Right lobe of liver (tissue), 6 donors: Measurements from ENCODE around the gene MAP3K3. TPM values are rescaled to one million over a fixed set of nuclear protein-coding genes. Genes with fewer than 3 reads are reported as not detected.

ENCODE experiments used
- ATAC-seq, 4 donors: fragments of 200-7000 bp; cut with Tn5 transposase; one replicate each; pipeline ENCODE4 v1.9.1; 2020; ENCODE audit warnings: mild to moderate bottlenecking in 4 of 4, moderate library complexity in 4 of 4
- DNase-seq, 3 donors: peaks; one replicate each; pipeline ENCODE4 v3.0.0-alpha.2; 2020
- H3K27ac ChIP-seq, 3 donors: fragments of 200-600 bp; one replicate each; pipeline ENCODE4 v1.8.0; 2022
- H3K27me3 ChIP-seq, 2 donors: fragments of 200-600 bp; one replicate each; pipeline ENCODE4 v1.8.0; 2022
- H3K36me3 ChIP-seq, 4 donors: fragments of 200-600 bp; sonication (generic) in 1 of 4; one replicate each; pipeline versions ENCODE4 v1.5.1 to v1.8.0; 2017 to 2022; ENCODE audit warnings: control low read depth in 1 of 4
- H3K4me1 ChIP-seq, 4 donors: fragments of 200-600 bp; sonication (generic) in 1 of 4; one replicate each; pipeline versions ENCODE4 v1.5.1 to v1.8.0; 2017 to 2022; ENCODE audit warnings: control low read depth in 1 of 4
- H3K4me3 ChIP-seq, 3 donors: fragments of 200-600 bp; one replicate each; pipeline ENCODE4 v1.8.0; 2022
- H3K9me3 ChIP-seq, 4 donors: fragments of 200-600 bp; sonication (generic) in 1 of 4; one replicate each; pipeline versions ENCODE4 v1.5.1 to v1.8.0; 2017 to 2022; ENCODE audit warnings: control low read depth in 1 of 4
- CTCF ChIP-seq, 4 donors: fragments of 200-600 bp in 3 of 4; fragments of 450-650 bp in 1 of 4; IDR thresholded peaks; one replicate each; pipeline versions ENCODE4 v1.5.1 to v1.8.0; 2016 to 2022; ENCODE audit warnings: antibody characterized with exemption in 4 of 4, mild to moderate bottlenecking in 2 of 4
- POLR2A ChIP-seq: fragments of 450-650 bp; IDR thresholded peaks from one replicate; pipeline ENCODE4 v1.6.1; 2017; ENCODE audit warnings: antibody characterized with exemption, mild to moderate bottlenecking
- WGBS: methylation state at CpG from one replicate; pipeline ENCODE4 v1.1.6; 2018; ENCODE audit warnings: low coverage, low lambda C conversion rate; ENCODE audit not compliant: insufficient coverage; ENCODE audit errors: missing lambda C conversion rate; 5-methylcytosine and 5-hydroxymethylcytosine counted together
- intact Hi-C, 2 donors: fragments of 100-400 bp; cut with DNase I; formaldehyde crosslinking; loops; one replicate each; pipeline versions ENCODE4 v1.11.2 to v1.14.1; 2022
- total RNA-seq, 6 experiments: library from RNA; depleted of rRNA in 2 of 6; stranded (reverse); fragments of >200 nt in 2 of 6; fragmentation: NEBNext Ultra II Directional in 3 of 6; extraction: Animal tissue kit (Norgen Biotek cat#: 25700) in 3 of 6; gene quantifications; one replicate each; pipeline versions ENCODE4 v1.1.0 to v1.2.4, GENCODE V29; 2016 to 2023
- donor health status: DM: no; HTN: yes; CAD: no.
- donor health status: DM: no; HTN: no; CAD: no.
- donor health status: DM: no; HTN: no; CAD: no.
- donor health status: DM: no; HTN: yes; CAD: no.
- donor health status: DM: no; HTN: yes; CAD: no.

Gene MAP3K3
- total RNA-seq, 6 experiments from 2014 or later, result 10.6 to 15.8 (median 13.0) TPM

GRCh38 chr17:63722403-63722802 lies 100.2 kb downstream of the MAP3K3 start:
- DNase-seq, result no peak
- intact Hi-C loops, result no loop called here

GRCh38 chr17:63735691-63736090 lies 113.5 kb downstream of the MAP3K3 start:
- ATAC-seq, result no peak
- no peaks in the 10 kb centered on the region for H3K9me3 ChIP-seq
- TF ChIP-seq POLR2A (no peak), CTCF (IDR thresholded peaks at IDR 0.05) (no peak)
- H3K27ac ChIP-seq, result no peak overlapping the region
- no peak for DNase-seq
- H3K27me3 ChIP-seq, result no peaks in the 10 kb centered on the region
- no peak overlapping the region for H3K4me3 ChIP-seq
- WGBS, result 94% methylated on average over 8 of the region's 8 CpGs
- H3K4me1 ChIP-seq, result peaks cover 0 to 6% (median 3%) of the 10 kb centered on the region in 4 donors
- H3K36me3 ChIP-seq, result no peaks in the 10 kb centered on the region
- intact Hi-C loops, result no loop called here

More at GRCh38 chr17:63722403-63722802, 100.2 kb downstream of the MAP3K3 start:
- TF ChIP-seq POLR2A, result no peak
- no peak for TF ChIP-seq CTCF (IDR thresholded peaks at IDR 0.05)
- H3K4me1 ChIP-seq, result no peaks in the 10 kb centered on the region
- no peak overlapping the region for H3K27ac ChIP-seq
- no peak overlapping the region for H3K4me3 ChIP-seq
- no peak for ATAC-seq
- 62% methylated on average over 2 of the region's 2 CpGs for WGBS
- H3K9me3 ChIP-seq, result no peaks in the 10 kb centered on the region
- no peaks in the 10 kb centered on the region for H3K27me3 ChIP-seq
- H3K36me3 ChIP-seq, result peaks cover 0 to 11% (median 2%) of the 10 kb centered on the region in 4 donors

- no peak for TF ChIP-seq POLR2A
- TF ChIP-seq CTCF (IDR thresholded peaks at IDR 0.05), result no peak
- no peaks in the 10 kb centered on the region for H3K27me3 ChIP-seq
- peak overlapping the region; percentile 33 to 91 (median 70) for H3K27ac ChIP-seq
- H3K4me1 ChIP-seq, result peaks cover 0 to 8% (median 3%) of the 10 kb centered on the region in 4 donors
- ATAC-seq (no peak), DNase-seq (no peak)
- WGBS, result 38% methylated on average over 12 of the region's 12 CpGs
- no peaks in the 10 kb centered on the region for H3K9me3 ChIP-seq
- H3K36me3 ChIP-seq, result peaks cover 0 to 3% (median 2%) of the 10 kb centered on the region in 4 donors
- intact Hi-C loops, result no loop called here
- H3K4me3 ChIP-seq, result peak overlapping the region; percentile 74 to 97 (median 80)
These were observed 118.4 kb downstream of the MAP3K3 start for GRCh38 chr17:63740464-63741142.

GRCh38 chr17:63741143-63741407 lies 118.9 kb downstream of the MAP3K3 start:
- ATAC-seq (peak in 3 of 4 donors; percentile 26 to 52 (median 31)), DNase-seq (no peak)
- Histone ChIP-seq H3K27ac (peak overlapping the region; percentile 33 to 91 (median 70)), H3K4me1 (peaks cover 0 to 8% (median 3%) of the 10 kb centered on the region in 4 donors), H3K36me3 (peaks cover 0 to 7% (median 5%) of the 10 kb centered on the region in 4 donors), H3K9me3 (no peaks in the 10 kb centered on the region), H3K27me3 (no peaks in the 10 kb centered on the region), H3K4me3 (peak overlapping the region; percentile 74 to 97 (median 80))
- TF ChIP-seq POLR2A, result no peak
- TF ChIP-seq CTCF (IDR thresholded peaks at IDR 0.05), result no peak
- WGBS, result 0% methylated on average over 7 of the region's 14 CpGs
- intact Hi-C loops, result no loop called here
